Superior temporal gyrus (tissue), 1 donor: ENCODE measurements around the gene GLE1.
A peak's percentile ranks its signal among the peaks of the same experiment; 100 is the strongest.
"Not testable (repeated sequence)": the region's sequence is repeated elsewhere in the genome, so short reads cannot be mapped to it uniquely, and the experiment has no call there.

Experiments used
- DNase-seq: peaks from one replicate; pipeline ENCODE4 v3.0.0-alpha.2; 2016; ENCODE audit errors: extremely low spot score

GLE1 gene

GRCh38 chr9:128551657-128552152 lies 47.2 kb downstream of the GLE1 start:
- peak; percentile 57 for DNase-seq

- DNase-seq, result peak; percentile 88
Observed at GRCh38 chr9:128552153-128552743, 47.7 kb downstream of the GLE1 start, which contains the start of gene SPTAN1. Gene SPTAN1, plus strand, starts transcription at chr9:128552587. Its CDS starts 14,154 bp downstream, at chr9:128566741.

- peak; percentile 38 for DNase-seq
Observed at GRCh38 chr9:128552744-128553440, 48.4 kb downstream of the GLE1 start.

- peak; percentile 57 for DNase-seq
Observed at GRCh38 chr9:128553728-128554127, 49.2 kb downstream of the GLE1 start.

GRCh38 chr9:128554155-128554862 lies 49.8 kb downstream of the GLE1 start:
- peak; percentile 50 for DNase-seq

GRCh38 chr9:128555180-128555721 lies 50.7 kb downstream of the GLE1 start:
- DNase-seq, result no peak

- DNase-seq, result no peak
Observed at GRCh38 chr9:128556276-128556675, 51.8 kb downstream of the GLE1 start.

GRCh38 chr9:128556926-128557634 lies 52.6 kb downstream of the GLE1 start:
- no peak for DNase-seq

GRCh38 chr9:128558431-128559310 lies 54.2 kb downstream of the GLE1 start:
- peak; percentile 96 for DNase-seq

- no peak for DNase-seq
Observed at GRCh38 chr9:128565578-128565977, 61.1 kb downstream of the GLE1 start.

- no peak for DNase-seq
Observed at GRCh38 chr9:128568470-128569078, 64.1 kb downstream of the GLE1 start.

GRCh38 chr9:128575469-128575868 lies 71.0 kb downstream of the GLE1 start:
- DNase-seq, result no peak

GRCh38 chr9:128575916-128576315 lies 71.4 kb downstream of the GLE1 start:
- no peak for DNase-seq

GRCh38 chr9:128577206-128577605 lies 72.7 kb downstream of the GLE1 start:
- no peak for DNase-seq

- no peak for DNase-seq
Observed at GRCh38 chr9:128579194-128579593, 74.7 kb downstream of the GLE1 start.

GRCh38 chr9:128580731-128581130 lies 76.2 kb downstream of the GLE1 start:
- DNase-seq, result no peak

GRCh38 chr9:128585155-128585554 lies 80.6 kb downstream of the GLE1 start:
- DNase-seq, result not testable (repeated sequence)

- DNase-seq, result not testable (repeated sequence)
Observed at GRCh38 chr9:128586934-128587333, 82.4 kb downstream of the GLE1 start.

GRCh38 chr9:128587453-128587852 lies 82.9 kb downstream of the GLE1 start:
- DNase-seq, result no peak

GRCh38 chr9:128588581-128589233 lies 84.2 kb downstream of the GLE1 start:
- DNase-seq, result no peak
